ENCODE data around the gene IFNGR2.

IFNGR2 gene

GRCh38 chr21:33394260-33394659 lies 9.0 kb upstream of the IFNGR2 start:
- no peak for DNase-seq
- Histone ChIP-seq H2AFZ (ENCODE audit: low read depth, low read length) (no peak overlapping the region), H4K20me1 (ENCODE audit: insufficient read depth, low read length) (no peaks in the 10 kb centered on the region), H3K9me3 (ENCODE audit: insufficient read depth, low read length, severe bottlenecking) (no peaks in the 10 kb centered on the region), H3K27me3 (ENCODE audit: insufficient read depth, low read length, poor library complexity) (no peaks in the 10 kb centered on the region), H3K9ac (ENCODE audit: low read depth, low read length) (no peak overlapping the region), H3K36me3 (ENCODE audit: insufficient read depth, low read length) (no peaks in the 10 kb centered on the region), H3K79me2 (ENCODE audit: insufficient read depth, low read length) (no peaks in the 10 kb centered on the region), H3K27ac (ENCODE audit: low read length) (no peak overlapping the region), H3K4me2 (ENCODE audit: insufficient read depth, low read length) (no peak overlapping the region), H3K4me1 (ENCODE audit: insufficient read depth, low read length) (peaks cover 9% of the 10 kb centered on the region), H3K4me3 (ENCODE audit: low read depth in 1 of 2, low read length in 2 of 2) (no peak overlapping the region)
- TF ChIP-seq EZH2 (IDR thresholded peaks at IDR 0.05; ENCODE audit: borderline replicate concordance, low read depth, low read length, severe bottlenecking), result no peak
- no peak for TF ChIP-seq CTCF (IDR thresholded peaks at IDR 0.05; ENCODE audit: borderline replicate concordance, extremely low read depth, low read length, poor library complexity, severe bottlenecking)
- no peak for ATAC-seq (ENCODE audit: insufficient read depth, low read depth)

GRCh38 chr21:33395891-33396331 lies 7.3 kb upstream of the IFNGR2 start:
- Histone ChIP-seq H3K27ac (ENCODE audit: low read length) (no peak overlapping the region), H3K4me2 (ENCODE audit: insufficient read depth, low read length) (no peak overlapping the region), H2AFZ (ENCODE audit: low read depth, low read length) (no peak overlapping the region), H3K9ac (ENCODE audit: low read depth, low read length) (no peak overlapping the region), H4K20me1 (ENCODE audit: insufficient read depth, low read length) (no peaks in the 10 kb centered on the region), H3K4me3 (ENCODE audit: low read depth in 1 of 2, low read length in 2 of 2) (no peak overlapping the region), H3K9me3 (ENCODE audit: insufficient read depth, low read length, severe bottlenecking) (no peaks in the 10 kb centered on the region), H3K79me2 (ENCODE audit: insufficient read depth, low read length) (no peaks in the 10 kb centered on the region), H3K27me3 (ENCODE audit: insufficient read depth, low read length, poor library complexity) (no peaks in the 10 kb centered on the region), H3K4me1 (ENCODE audit: insufficient read depth, low read length) (peaks cover 18% of the 10 kb centered on the region), H3K36me3 (ENCODE audit: insufficient read depth, low read length) (no peaks in the 10 kb centered on the region)
- no peak for TF ChIP-seq EZH2 (IDR thresholded peaks at IDR 0.05; ENCODE audit: borderline replicate concordance, low read depth, low read length, severe bottlenecking)
- ATAC-seq (ENCODE audit: insufficient read depth, low read depth), result no peak
- DNase-seq, result no peak

- Histone ChIP-seq H3K9me3 (ENCODE audit: insufficient read depth, low read length, severe bottlenecking) (no peaks in the 10 kb centered on the region), H3K36me3 (ENCODE audit: insufficient read depth, low read length) (no peaks in the 10 kb centered on the region), H3K4me3 (ENCODE audit: low read depth in 1 of 2, low read length in 2 of 2) (no peak overlapping the region), H2AFZ (ENCODE audit: low read depth, low read length) (no peak overlapping the region), H3K9ac (ENCODE audit: low read depth, low read length) (no peak overlapping the region), H3K27me3 (ENCODE audit: insufficient read depth, low read length, poor library complexity) (no peaks in the 10 kb centered on the region), H3K79me2 (ENCODE audit: insufficient read depth, low read length) (no peaks in the 10 kb centered on the region), H4K20me1 (ENCODE audit: insufficient read depth, low read length) (no peaks in the 10 kb centered on the region), H3K4me1 (ENCODE audit: insufficient read depth, low read length) (peaks cover 18% of the 10 kb centered on the region), H3K4me2 (ENCODE audit: insufficient read depth, low read length) (no peak overlapping the region), H3K27ac (ENCODE audit: low read length) (no peak overlapping the region)
- DNase-seq, result no peak
- no peak for ATAC-seq (ENCODE audit: insufficient read depth, low read depth)
- TF ChIP-seq EZH2 (IDR thresholded peaks at IDR 0.05; ENCODE audit: borderline replicate concordance, low read depth, low read length, severe bottlenecking) (no peak), CTCF (IDR thresholded peaks at IDR 0.05; ENCODE audit: borderline replicate concordance, extremely low read depth, low read length, poor library complexity, severe bottlenecking) (no peak)
Measured at GRCh38 chr21:33396436-33396835, 6.8 kb upstream of the IFNGR2 start.

GRCh38 chr21:33396951-33397350 lies 6.3 kb upstream of the IFNGR2 start:
- no peak for ATAC-seq (ENCODE audit: insufficient read depth, low read depth)
- H3K4me1 ChIP-seq (ENCODE audit: insufficient read depth, low read length), result peaks cover 18% of the 10 kb centered on the region
- no peak for DNase-seq
- no peaks in the 10 kb centered on the region for H3K79me2 ChIP-seq (ENCODE audit: insufficient read depth, low read length)
- H3K4me2 ChIP-seq (ENCODE audit: insufficient read depth, low read length), result no peak overlapping the region
- no peak overlapping the region for H2AFZ ChIP-seq (ENCODE audit: low read depth, low read length)
- no peaks in the 10 kb centered on the region for H3K36me3 ChIP-seq (ENCODE audit: insufficient read depth, low read length)
- H3K27me3 ChIP-seq (ENCODE audit: insufficient read depth, low read length, poor library complexity), result no peaks in the 10 kb centered on the region
- H4K20me1 ChIP-seq (ENCODE audit: insufficient read depth, low read length), result no peaks in the 10 kb centered on the region
- H3K4me3 ChIP-seq (ENCODE audit: low read depth in 1 of 2, low read length in 2 of 2), result no peak overlapping the region
- no peak overlapping the region for H3K27ac ChIP-seq (ENCODE audit: low read length)
- TF ChIP-seq CTCF (IDR thresholded peaks at IDR 0.05; ENCODE audit: borderline replicate concordance, extremely low read depth, low read length, poor library complexity, severe bottlenecking), result no peak
- no peak for TF ChIP-seq EZH2 (IDR thresholded peaks at IDR 0.05; ENCODE audit: borderline replicate concordance, low read depth, low read length, severe bottlenecking)
- no peaks in the 10 kb centered on the region for H3K9me3 ChIP-seq (ENCODE audit: insufficient read depth, low read length, severe bottlenecking)
- H3K9ac ChIP-seq (ENCODE audit: low read depth, low read length), result no peak overlapping the region

Data from DND-41 (cell line).